DOHH2 (cell line): Measurements from ENCODE around the gene PDIA6.

Source experiments
- CTCF ChIP-seq: fragments of 200-600 bp; sonication (generic); IDR thresholded peaks from one replicate; pipeline ENCODE4 v1.5.1; 2014; ENCODE audit warnings: antibody characterized with exemption, mild to moderate bottlenecking, low read depth, low read length; ENCODE audit not compliant: poor library complexity, severe bottlenecking
- EZH2phosphoT487 ChIP-seq: fragments of 200-600 bp; sonication (generic); IDR thresholded peaks from 2 replicates; pipeline ENCODE4 v1.6.1; 2017; ENCODE audit warnings: borderline replicate concordance, mild to moderate bottlenecking, antibody characterized with exemption, low read length, moderate library complexity, mixed read lengths

- TF ChIP-seq CTCF (no peak), EZH2phosphoT487 (no peak)
Measured at GRCh38 chr2:10845640-10846039, 33.1 kb upstream of the PDIA6 start.
